ENCODE measurements around the gene PRIM2. TPM values are rescaled to one million over a fixed set of nuclear protein-coding genes. Genes with fewer than 3 reads are reported as not detected.
"Not testable (repeated sequence)": the region's sequence is repeated elsewhere in the genome, so short reads cannot be mapped to it uniquely, and the experiment has no call there.

PRIM2 gene
- total RNA-seq, 2 experiments from 2014 or later: 47.2 to 48.7 TPM

GRCh38 chr6:57631773-57632172 is 314.3 kb downstream of the PRIM2 start:
- H3K27me3 Mint-ChIP-seq; H3K27ac Mint-ChIP-seq; CTCF ChIA-PET; DNase-seq; POLR2A ChIA-PET; H3K4me1 Mint-ChIP-seq (ENCODE audit: low read depth); H3K4me3 Mint-ChIP-seq; intact Hi-C loops (cut with micrococcal nuclease); H3K9me3 Mint-ChIP-seq: not testable (repeated sequence)
- H3K36me3 Mint-ChIP-seq: peaks cover 19% of the 10 kb centered on the region

GRCh38 chr6:57658526-57658925 is 341.1 kb downstream of the PRIM2 start:
- DNase-seq; H3K4me1 Mint-ChIP-seq (ENCODE audit: low read depth); POLR2A ChIA-PET; CTCF ChIA-PET; H3K4me3 Mint-ChIP-seq; H3K27me3 Mint-ChIP-seq; H3K27ac Mint-ChIP-seq; H3K36me3 Mint-ChIP-seq; H3K9me3 Mint-ChIP-seq; intact Hi-C loops (cut with micrococcal nuclease): not testable (repeated sequence)

GRCh38 chr6:57659794-57660193 is 342.4 kb downstream of the PRIM2 start:
- H3K4me3 Mint-ChIP-seq; H3K4me1 Mint-ChIP-seq (ENCODE audit: low read depth); H3K27me3 Mint-ChIP-seq; POLR2A ChIA-PET; DNase-seq; H3K9me3 Mint-ChIP-seq; intact Hi-C loops (cut with micrococcal nuclease); H3K36me3 Mint-ChIP-seq; CTCF ChIA-PET; H3K27ac Mint-ChIP-seq: not testable (repeated sequence)

- H3K9me3 Mint-ChIP-seq; POLR2A ChIA-PET; intact Hi-C loops (cut with micrococcal nuclease); H3K27me3 Mint-ChIP-seq; CTCF ChIA-PET; DNase-seq; H3K27ac Mint-ChIP-seq; H3K36me3 Mint-ChIP-seq; H3K4me3 Mint-ChIP-seq; H3K4me1 Mint-ChIP-seq (ENCODE audit: low read depth): not testable (repeated sequence)
These were observed 343.5 kb downstream of the PRIM2 start for GRCh38 chr6:57660940-57661339.

- H3K4me1 Mint-ChIP-seq (ENCODE audit: low read depth); intact Hi-C loops (cut with micrococcal nuclease); CTCF ChIA-PET; H3K9me3 Mint-ChIP-seq; H3K4me3 Mint-ChIP-seq; H3K27ac Mint-ChIP-seq; H3K27me3 Mint-ChIP-seq; H3K36me3 Mint-ChIP-seq; POLR2A ChIA-PET; DNase-seq: not testable (repeated sequence)
These were observed 350.7 kb downstream of the PRIM2 start for GRCh38 chr6:57668108-57668507.

- H3K27ac Mint-ChIP-seq; intact Hi-C loops (cut with micrococcal nuclease); H3K27me3 Mint-ChIP-seq; DNase-seq; H3K36me3 Mint-ChIP-seq; POLR2A ChIA-PET; CTCF ChIA-PET; H3K4me3 Mint-ChIP-seq; H3K4me1 Mint-ChIP-seq (ENCODE audit: low read depth); H3K9me3 Mint-ChIP-seq: not testable (repeated sequence)
These were observed 353.8 kb downstream of the PRIM2 start for GRCh38 chr6:57671237-57671636.

GRCh38 chr6:57671937-57672627 is 354.7 kb downstream of the PRIM2 start:
- CTCF ChIA-PET; H3K27me3 Mint-ChIP-seq; H3K27ac Mint-ChIP-seq; H3K9me3 Mint-ChIP-seq; intact Hi-C loops (cut with micrococcal nuclease); H3K4me1 Mint-ChIP-seq (ENCODE audit: low read depth); POLR2A ChIA-PET; DNase-seq; H3K36me3 Mint-ChIP-seq; H3K4me3 Mint-ChIP-seq: not testable (repeated sequence)

- CTCF ChIA-PET; DNase-seq; H3K4me3 Mint-ChIP-seq; H3K27ac Mint-ChIP-seq; intact Hi-C loops (cut with micrococcal nuclease); H3K9me3 Mint-ChIP-seq; H3K27me3 Mint-ChIP-seq; H3K36me3 Mint-ChIP-seq; H3K4me1 Mint-ChIP-seq (ENCODE audit: low read depth); POLR2A ChIA-PET: not testable (repeated sequence)
These were observed 355.9 kb downstream of the PRIM2 start for GRCh38 chr6:57673281-57673680.

- H3K4me3 Mint-ChIP-seq; intact Hi-C loops (cut with micrococcal nuclease); H3K27me3 Mint-ChIP-seq; CTCF ChIA-PET; H3K36me3 Mint-ChIP-seq; H3K4me1 Mint-ChIP-seq (ENCODE audit: low read depth); H3K9me3 Mint-ChIP-seq; H3K27ac Mint-ChIP-seq; POLR2A ChIA-PET; DNase-seq: not testable (repeated sequence)
These were observed 358.0 kb downstream of the PRIM2 start for GRCh38 chr6:57675386-57675785.

GRCh38 chr6:57696382-57696781 is 379.0 kb downstream of the PRIM2 start:
- CTCF ChIA-PET; H3K4me3 Mint-ChIP-seq; intact Hi-C loops (cut with micrococcal nuclease); H3K9me3 Mint-ChIP-seq; H3K4me1 Mint-ChIP-seq (ENCODE audit: low read depth); DNase-seq; H3K27me3 Mint-ChIP-seq; POLR2A ChIA-PET; H3K36me3 Mint-ChIP-seq; H3K27ac Mint-ChIP-seq: not testable (repeated sequence)

Small RNA genes within 50 kb of the gene (microRNA-seq; reads per million reads assigned to microRNA genes)
- gene MIR548U (ENCODE audit: borderline microRNAs expressed, borderline number of aligned reads, borderline replicate concordance): not detected

Other genes starting within 250 kb of the PRIM2 start
- gene ZNF451, start 227.4 kb upstream of the PRIM2 start, total RNA-seq: 10 to 100 TPM; 38.2 to 41.4 TPM
- 1 to 10 TPM; 6.8 to 7.2 TPM for gene BAG2, start 145.3 kb upstream of the PRIM2 start, total RNA-seq
- 1 to 10 TPM; 1.7 to 2.2 TPM for gene RAB23, start 95.3 kb upstream of the PRIM2 start, total RNA-seq

Data from activated CD4-positive, alpha-beta memory T cell treated with anti-CD3 and anti-CD28 coated beads for 36 hours (primary cell).